HG03039 (cell line): ENCODE measurements around the gene REL.
"Not testable (repeated sequence)": the region's sequence is repeated elsewhere in the genome, so short reads cannot be mapped to it uniquely, and the experiment has no call there.

Source experiments
- ATAC-seq: cut with Tn5 transposase; IDR thresholded peaks from one replicate; pipeline ENCODE4 v1.9.1; 2021; ENCODE audit warnings: mild to moderate bottlenecking, moderate library complexity; ENCODE audit not compliant: unreplicated experiment

REL gene

DNA sequence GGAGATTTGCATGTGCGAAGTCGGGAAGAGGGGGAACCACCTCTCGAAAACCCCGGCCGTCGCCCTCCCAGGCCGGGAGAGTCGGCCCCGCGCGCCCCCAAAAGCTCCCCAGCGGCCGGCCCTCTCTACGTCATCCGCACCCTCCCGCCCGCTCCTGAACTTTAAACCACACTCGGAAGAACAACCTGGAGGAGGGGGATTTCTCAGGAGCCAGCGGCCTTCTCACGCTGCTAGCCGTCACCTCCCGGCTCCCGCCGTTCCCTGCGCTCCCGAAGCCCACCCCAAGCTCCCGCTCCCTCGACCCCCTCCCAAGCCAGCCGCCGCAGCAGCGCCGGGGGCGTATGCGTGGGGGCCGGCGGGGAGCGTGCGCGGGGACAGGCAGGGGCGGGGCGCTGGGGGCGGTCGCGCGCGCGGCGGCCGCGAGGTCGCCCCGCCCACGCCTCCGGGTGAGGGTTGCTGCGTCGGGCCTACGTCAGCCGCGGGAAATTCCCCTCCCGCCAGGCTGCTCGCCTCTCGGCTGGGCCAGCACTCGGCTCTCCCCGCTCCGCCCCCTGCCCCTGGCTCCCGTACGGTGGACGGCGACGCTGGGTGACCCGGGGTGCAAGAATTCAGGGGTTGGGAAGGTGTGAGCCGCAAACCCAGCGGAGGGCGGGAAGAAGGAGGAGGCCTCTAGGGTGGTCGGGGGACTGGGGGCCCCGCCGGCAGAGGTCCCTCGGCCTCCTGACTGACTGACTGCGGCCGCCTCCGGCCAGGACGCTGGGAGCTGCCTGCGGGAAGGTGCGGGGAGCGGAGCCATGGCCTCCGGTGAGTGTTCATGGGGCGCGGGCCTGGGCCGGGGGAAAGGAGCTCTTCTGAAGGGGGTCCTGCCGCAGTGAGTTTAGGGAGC is at the start of gene REL:
TSS of gene REL (plus strand) at position 528 of the 886 bp plus-strand sequence. CDS start at position 795, 267 bp downstream.
- ATAC-seq: peak; percentile 80

DNA sequence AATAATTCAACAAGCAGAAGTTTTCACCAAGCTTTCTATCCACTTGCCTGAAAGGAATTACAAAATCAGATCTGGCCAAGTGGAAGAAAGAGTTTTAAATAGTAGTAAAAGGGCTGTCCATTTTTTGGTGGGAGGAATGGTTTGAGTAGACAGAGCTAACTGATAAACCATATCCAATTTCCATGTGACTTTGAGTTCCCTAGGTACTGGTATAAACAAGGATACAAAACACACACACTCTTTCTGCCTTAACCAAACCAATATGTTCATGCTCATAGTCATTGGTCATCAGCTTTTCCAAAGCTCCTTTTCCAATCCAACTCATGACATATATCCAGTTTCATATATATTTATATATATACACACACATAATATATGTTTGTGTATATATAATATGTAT is 49.5 kb upstream of the REL start:
- no peak for ATAC-seq

DNA sequence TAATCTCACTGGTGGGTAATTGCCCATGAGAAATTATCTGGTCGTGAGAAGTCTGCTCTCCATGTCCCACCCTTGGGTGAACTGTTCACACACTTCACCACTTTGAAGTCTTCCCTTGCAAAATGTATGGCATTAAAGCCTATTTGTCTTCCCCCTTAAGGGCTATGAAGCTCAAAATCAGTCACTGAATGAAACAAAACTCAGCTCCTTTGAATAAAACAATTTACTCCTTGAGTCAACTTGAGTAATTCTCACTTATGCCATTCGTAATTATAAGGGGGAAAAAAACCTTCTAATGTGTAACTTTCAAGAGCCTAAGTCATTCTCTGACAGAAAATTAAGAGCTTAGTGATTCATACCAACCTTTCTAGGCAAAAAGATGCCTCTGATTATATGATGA is 48.8 kb upstream of the REL start:
- ATAC-seq: no peak

DNA sequence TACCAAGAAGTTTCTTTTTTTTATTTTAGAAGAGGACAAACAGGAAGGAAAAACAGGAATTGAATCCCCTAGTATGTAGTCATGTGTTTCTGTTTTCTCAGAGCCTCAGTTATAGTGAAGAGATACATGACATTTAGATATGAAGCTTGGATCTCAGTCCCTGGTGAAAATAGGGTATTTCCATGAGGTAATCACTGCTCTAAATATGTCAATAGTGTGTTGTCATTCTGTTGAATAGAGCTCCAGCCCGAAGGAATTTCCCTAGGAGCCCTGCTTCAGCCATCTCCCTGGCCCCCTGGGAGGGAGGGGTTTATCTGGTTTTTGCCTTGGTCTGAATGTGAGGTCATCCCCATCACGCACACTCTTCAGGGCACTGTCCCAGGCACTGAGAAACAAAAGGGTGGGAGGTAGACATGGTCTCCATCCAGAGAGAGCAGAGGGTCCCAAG is 47.1 kb upstream of the REL start:
- peak; percentile 50 for ATAC-seq

DNA sequence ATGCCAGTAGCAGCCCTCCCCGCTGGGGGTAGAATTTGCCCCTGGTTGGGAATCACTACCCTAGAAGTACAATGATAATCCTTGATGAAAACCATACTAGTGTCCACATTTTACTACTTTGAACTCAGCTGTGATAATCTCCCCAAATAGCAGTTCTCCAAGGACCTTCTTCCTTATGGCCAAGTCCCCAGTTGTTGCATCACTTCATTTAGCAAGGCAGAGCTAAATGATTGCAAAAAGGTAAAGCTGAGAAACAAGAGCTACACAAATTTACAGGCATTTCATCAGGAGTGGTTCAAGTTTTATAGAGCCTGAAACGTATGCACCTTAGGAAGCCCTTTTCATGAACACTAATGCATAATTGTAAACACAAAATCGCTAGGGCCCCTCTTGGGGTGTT is 44.9 kb upstream of the REL start:
- ATAC-seq: no peak

DNA sequence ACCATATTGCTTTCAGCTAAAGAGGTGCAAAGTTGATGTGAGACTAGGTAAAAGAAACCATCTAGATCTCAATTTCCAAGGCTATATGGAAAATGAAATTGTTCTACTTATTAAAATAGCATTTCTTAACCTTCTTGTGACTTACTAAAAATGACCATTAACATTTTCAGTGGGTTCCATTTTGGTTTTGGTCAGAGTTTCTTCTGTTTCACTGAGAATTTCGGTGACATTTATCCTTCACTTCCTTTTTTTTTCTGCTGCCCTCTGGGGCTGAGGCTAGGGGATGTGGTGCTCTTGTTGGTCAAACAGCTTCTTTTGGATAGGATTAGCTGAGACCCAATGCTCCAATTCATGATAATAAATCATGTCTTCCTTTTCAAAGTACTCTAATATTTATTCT is 44.3 kb upstream of the REL start:
- no peak for ATAC-seq

DNA sequence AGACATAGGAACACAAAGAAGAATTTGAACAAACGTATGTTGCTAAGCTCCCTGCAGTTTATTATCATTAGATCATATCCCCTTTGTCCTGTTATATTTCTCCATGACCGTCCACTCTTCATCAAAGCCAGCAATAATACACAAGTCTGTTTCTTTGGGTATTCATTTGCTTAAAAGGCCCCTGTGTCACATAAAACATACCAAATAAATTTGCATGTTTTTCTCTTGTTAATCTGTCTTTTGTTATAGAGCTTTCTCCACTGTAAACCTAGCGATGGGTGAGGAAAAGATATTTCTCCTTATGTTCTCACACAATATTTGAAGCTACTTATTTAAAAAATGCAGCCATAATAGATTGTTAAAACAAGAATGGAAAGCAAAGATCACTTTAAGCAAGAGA is 42.9 kb upstream of the REL start:
- ATAC-seq: no peak

DNA sequence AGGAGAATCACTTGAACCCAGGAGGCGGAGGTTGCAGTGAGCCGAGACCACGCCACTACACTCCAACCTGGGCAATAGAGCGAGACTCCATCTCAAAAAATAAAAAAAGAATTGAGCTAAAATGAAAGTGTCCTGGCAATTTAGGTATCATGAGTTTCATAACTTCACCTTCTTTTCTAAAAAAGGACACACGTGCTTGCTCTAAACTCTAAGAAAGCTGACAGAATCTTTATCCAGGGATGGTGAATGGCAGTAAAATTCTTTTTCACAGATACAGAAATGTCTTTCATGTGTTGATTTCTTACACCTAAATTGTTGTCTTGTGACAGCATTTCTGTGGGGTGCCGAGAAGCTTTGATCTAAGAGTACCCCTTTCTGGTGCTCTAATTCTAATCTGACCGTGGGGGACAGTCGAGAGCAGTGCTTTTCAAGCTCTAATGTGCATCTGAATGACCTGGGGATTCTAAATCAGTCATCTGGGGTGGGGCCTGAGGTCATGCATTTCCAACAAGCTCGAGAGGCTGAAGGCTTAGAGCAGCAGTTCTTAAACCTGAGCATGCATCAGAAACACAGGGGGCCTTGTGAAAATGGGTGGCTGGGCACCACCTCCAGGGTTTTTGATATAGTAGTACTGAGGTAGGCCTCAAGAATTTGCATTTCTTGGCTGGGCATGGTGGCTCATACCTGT is 42.1 kb upstream of the REL start:
- ATAC-seq: peak; percentile 52

DNA sequence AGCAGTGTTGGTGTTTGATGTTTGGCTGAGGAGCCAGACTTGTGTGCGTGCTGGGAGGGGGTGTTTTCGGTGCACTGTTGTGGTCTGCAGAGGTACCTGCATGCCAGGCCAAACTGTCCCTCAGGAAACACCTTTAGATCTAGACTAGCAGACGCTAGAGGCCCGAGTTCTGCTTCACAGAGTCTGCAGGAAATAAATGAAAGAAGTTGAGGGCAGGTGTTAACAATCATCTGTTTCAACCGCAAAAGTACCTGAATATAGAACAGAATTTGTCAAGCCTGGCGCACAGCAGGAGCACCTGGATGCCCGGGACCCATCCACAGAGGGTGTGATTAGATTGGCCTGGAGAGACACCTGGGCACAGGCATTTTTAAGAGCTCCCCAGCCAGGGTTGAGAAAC is 40.5 kb upstream of the REL start:
- peak; percentile 41 for ATAC-seq

DNA sequence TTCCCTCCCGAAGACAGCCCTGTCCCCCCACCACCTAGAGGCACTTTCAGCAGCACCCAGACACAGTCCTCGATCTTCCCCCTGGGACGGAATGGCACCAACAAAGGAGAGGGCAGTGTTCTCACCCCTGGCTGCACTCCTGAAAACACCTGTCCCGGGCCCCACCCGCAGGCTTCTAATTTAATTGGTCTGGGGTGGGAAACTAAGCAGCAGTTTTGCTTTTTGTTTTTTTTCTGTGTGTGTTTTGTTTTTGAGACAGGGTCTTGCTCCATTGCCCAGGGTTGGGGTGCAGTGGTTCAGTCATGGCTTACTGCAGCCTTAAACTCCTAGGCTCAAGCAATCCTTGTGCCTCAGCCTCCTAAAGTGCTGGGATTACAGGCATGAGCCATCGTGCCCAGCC is 38.4 kb upstream of the REL start:
- no peak for ATAC-seq

DNA sequence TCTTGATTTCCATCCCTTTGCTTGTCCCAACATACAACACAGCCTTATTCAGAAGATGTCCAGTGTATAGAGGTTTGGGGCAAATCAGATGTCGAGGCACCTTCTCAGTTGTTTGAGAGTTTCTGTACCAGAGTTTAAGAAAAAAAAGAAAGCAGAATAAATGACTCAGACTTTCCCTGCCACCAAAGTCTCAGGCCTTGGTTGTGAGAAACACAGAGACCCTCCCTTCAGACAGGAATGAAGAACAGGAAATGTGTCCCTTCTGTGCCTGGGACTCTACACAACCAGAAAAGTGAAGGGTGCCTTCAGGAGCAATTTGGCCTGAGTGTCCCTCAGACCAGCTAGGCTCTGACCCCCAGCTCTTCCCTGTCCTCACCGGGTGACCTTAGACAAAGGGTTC is 37.3 kb upstream of the REL start:
- no peak for ATAC-seq

DNA sequence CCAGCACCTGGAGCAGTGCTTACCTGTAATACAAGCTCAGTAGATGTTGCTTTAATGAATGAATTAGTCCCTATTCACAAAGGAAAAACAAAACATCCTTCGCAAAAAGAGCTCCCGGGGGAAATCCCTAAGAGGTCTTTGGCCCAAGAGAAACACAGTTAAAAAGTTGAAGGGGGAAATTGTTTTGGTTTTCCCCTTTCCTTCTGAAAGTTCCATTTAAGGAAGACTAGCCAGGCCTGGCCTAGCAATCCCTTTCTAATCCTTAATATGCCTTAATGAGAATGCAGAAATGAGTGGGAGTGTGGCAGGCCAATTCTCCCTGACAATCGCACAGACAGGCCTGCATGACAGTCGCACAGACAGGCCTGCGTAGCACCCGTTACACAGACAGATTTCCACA is 33.5 kb upstream of the REL start:
- ATAC-seq: no peak

DNA sequence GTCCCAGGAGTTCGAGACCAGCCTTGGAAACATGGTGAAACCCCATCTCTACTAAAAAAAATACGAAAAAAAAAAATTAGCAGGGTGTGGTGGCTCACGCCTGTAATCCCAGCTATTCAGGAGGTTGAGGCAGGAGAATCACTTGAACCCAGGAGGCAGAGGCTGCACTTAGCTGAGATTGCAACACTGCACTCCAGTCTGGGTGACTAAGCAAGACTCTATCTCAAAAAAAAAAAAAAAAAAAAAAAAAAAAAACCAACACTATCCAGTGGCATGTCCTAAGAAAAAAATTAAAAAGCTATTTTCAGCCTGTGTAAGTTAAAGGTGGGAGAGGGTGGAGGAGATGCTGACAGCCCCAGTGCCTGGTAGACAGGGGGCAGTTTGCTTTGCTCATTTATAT is 32.2 kb upstream of the REL start:
- no peak for ATAC-seq

DNA sequence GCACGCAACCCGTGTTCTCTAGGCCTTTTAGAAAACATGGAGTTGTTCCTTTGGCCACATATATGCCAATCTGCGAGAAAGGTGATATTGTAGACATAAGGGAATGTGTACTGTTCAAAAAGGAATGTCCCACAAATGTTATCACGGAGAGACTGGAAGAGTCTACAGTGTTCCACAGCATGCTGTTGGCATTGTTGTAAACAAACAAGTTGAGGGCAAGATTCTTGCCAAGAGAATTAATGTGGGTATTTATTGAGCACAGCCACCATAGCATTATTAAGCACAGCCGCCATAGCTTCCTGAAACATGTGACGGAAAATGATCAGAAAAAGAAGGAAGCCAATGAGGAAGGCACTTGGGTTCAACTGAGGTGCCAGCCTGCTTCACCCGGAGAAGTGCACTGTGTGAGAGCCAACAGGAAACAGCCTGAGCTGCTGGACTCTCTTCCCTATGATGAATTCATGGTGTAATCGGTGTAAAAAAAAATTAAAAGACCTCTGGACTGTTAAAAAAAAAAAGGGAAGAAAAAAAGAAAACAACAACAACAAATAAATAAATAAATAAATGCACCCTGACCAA is 29.0 kb upstream of the REL start:
- no peak for ATAC-seq

DNA sequence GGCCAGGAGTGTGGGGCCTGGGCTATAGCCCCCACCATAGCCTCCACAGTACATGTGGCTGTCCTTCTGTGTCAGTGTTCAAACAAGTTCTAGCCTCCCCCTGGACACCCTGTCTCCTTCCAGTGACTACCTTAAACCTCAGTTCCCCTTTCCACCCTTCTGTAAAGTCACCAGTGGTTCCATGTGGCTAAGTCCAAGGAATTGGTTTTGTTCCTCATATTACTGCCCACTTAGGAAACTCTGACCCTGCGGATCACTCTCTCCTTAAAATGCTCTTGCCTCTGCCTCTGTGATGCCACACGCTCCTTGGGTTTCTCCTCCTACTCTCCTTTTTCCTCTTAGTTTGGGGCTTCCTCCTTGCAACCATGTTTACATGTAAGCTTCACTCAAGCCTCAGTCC is 27.8 kb upstream of the REL start:
- ATAC-seq: no peak

DNA sequence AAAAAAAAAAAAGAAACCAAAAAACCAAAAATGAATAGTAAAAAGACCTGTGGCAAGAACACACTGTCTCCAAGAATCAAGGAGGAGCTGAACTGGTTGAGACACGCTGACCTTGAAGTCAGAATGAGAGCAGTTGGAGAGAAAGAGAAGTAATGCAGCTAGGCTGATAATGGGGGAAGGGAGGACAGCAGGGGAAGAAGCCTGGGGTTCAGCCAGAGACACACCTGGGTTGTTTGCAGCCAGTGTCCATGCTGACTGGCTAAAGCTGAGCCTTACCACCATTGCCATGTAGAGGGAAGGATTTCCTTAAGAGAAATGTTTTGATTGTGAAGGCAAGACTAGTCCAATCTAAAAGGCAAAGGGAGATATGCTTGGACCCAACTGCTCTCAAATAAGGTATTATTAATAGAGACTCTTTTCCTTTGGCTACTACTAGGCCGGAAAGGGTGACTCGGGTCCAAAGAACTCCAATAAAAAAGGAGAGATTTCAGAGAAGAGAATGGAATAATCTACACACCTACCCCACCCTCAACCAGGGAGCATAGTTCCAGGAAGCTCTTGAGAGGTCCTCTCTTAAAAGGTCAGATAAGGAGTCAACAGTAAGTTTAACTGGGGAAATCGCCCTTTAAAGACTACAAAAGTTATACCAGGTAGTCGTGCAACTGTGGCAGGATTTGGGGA is 25.2 kb upstream of the REL start:
- ATAC-seq: no peak

DNA sequence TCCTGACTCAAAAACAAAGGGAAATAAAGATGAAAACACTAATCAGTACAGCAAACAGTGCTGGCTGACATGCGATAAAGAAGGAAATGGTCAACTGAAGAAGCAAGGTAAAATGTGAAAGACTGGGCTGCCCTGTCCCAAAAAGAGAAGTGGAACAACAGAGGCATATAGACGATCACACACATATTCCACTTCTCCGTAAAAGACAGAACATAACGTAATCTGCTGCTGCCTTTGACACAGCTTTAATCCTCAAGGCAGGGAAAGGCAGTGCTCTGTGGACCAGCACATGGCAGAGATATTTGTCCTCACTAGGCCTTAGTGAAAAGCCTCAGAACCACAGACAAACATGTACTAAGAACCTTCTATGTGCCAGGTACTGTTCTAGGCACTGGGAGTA is 24.3 kb upstream of the REL start:
- no peak for ATAC-seq

DNA sequence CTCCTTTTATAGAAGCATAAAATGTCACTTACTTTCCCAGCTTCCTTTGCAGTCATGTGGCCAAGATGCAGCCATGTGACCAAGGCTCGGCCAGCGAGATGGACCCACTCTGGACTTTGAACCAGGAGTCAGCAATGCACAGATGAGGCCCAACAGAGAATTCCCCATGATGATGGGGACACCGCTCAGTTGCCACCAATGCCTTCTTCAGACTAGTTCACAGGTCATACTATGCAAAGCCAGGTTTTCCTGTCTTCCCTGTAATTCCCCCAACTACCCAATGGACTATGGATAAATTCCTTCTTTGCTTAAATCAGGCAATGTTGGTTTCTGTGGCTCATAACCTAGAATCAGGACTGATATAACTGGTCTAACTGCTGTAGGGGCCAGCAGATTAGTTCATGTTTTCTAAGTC is 22.5 kb upstream of the REL start:
- no peak for ATAC-seq

DNA sequence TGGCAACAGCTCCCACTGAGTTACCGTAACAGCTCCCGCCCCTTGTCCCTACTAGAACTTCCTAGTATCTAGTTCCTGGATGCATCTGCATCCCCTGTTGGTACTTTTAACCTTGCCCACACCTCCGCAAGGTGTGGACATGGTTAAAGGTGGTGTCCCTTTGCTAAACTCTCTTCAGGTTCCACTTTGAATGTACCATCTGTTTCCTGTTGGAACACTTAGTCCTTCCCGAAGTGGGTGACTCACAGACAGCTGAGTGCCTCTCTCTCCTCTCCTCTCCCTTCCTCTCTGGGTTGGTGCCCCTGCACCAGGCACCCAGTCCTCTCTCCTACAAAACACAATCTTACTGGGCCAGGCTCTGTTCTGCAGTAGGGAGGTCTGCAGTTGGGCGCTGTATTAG is 19.6 kb upstream of the REL start:
- no peak for ATAC-seq

DNA sequence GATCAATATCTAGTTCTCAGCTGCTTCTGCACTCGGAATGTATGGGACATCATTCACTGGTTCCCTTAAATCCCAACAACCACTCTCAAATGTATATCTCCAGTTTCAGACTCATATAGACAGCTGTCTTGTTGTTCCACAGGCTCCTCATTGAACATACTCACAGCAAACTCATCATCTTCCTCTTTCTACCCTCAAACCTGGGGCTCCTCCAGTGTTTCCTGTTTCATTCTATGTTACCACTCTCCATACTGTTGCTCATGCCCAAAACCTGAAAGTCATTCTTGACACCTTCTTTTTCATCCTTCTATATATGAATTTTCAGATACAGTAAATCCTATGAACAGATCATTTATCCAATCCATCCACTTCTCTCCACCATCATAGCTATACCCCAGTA is 18.7 kb upstream of the REL start:
- no peak for ATAC-seq

DNA sequence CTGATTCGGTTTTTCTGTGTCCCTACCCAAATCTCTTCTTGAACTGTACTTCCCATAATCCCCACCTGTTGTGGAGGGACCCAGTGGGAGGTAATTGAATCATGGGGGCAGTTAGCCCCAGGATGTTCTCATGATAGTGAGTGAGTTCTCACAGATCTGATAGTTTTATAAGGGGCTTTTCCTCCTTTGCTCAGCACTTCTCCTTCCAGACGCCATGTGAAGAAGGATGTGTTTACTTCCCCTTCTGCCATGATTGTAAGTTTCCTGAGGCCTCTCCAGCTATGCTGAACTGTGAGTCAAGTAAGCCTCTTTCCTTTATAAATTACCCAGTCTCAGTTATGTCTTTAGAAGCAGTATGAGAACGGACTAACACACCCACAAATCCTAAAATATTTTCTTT is 16.0 kb upstream of the REL start:
- ATAC-seq: not testable (repeated sequence)
